GM12801 (cell line): ENCODE data around the gene SLC41A3.

Experiments used
- CTCF ChIP-seq: IDR thresholded peaks from one replicate; pipeline ENCODE4 v1.5.1; 2011; ENCODE audit warnings: control low read depth; ENCODE audit not compliant: insufficient read length; ENCODE audit errors: extremely low read depth

The SLC41A3 gene

GRCh38 chr3:126107957-126108675, 24.2 kb upstream of the SLC41A3 start:
- no peak for TF ChIP-seq CTCF

GRCh38 chr3:126107203-126107939, 23.4 kb upstream of the SLC41A3 start:
- no peak for TF ChIP-seq CTCF

- no peak for TF ChIP-seq CTCF
Measured at GRCh38 chr3:126106336-126107202, 22.6 kb upstream of the SLC41A3 start.

- TF ChIP-seq CTCF: no peak
Measured at GRCh38 chr3:126105691-126106187, 21.8 kb upstream of the SLC41A3 start.

- no peak for TF ChIP-seq CTCF
Measured at GRCh38 chr3:126104742-126105605, 21.1 kb upstream of the SLC41A3 start.

GRCh38 chr3:126104028-126104635, 20.2 kb upstream of the SLC41A3 start:
- no peak for TF ChIP-seq CTCF
